ENCODE measurements around the gene ALS2CL.

DNA sequence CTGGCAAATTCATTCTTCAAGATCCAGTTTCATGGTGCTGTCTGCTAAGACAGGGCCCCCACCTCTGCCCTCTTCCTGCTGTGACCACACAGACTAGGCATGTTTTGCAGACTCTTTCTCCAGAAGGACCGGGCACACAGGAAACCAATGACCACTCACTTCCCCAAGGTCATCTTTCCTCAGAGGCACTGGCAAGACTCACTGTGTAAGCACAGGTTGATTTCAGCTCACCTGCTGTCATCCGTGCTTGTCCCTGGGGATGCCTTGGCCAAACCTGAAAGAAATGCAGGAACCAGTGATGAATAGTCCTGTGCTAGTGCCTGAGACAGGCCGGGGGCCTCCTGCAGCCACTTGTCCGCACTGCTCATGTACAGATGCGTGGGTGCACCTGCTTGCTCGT, 33.5 kb downstream of the ALS2CL start:
- no peak for TF ChIP-seq POLR2A (IDR thresholded peaks at IDR 0.05)
- TF ChIP-seq, protein P1, sequence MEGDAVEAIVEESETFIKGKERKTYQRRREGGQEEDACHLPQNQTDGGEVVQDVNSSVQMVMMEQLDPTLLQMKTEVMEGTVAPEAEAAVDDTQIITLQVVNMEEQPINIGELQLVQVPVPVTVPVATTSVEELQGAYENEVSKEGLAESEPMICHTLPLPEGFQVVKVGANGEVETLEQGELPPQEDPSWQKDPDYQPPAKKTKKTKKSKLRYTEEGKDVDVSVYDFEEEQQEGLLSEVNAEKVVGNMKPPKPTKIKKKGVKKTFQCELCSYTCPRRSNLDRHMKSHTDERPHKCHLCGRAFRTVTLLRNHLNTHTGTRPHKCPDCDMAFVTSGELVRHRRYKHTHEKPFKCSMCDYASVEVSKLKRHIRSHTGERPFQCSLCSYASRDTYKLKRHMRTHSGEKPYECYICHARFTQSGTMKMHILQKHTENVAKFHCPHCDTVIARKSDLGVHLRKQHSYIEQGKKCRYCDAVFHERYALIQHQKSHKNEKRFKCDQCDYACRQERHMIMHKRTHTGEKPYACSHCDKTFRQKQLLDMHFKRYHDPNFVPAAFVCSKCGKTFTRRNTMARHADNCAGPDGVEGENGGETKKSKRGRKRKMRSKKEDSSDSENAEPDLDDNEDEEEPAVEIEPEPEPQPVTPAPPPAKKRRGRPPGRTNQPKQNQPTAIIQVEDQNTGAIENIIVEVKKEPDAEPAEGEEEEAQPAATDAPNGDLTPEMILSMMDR (IDR thresholded peaks at IDR 0.05): no peak
